OCI-LY3 (cell line): ENCODE results near the gene HSD17B11.
"Not testable (repeated sequence)": the region's sequence is repeated elsewhere in the genome, so short reads cannot be mapped to it uniquely, and the experiment has no call there.

Source experiments
- H2AFZ ChIP-seq: fragments of 200-600, 300-600 bp; shearing (Covaris generic); 2 replicates; pipeline ENCODE4 v1.6.0; 2014; ENCODE audit warnings: antibody characterized with exemption, low read depth, low read length
- H3K27ac ChIP-seq: fragments of 200-600, 300-600 bp; sonication (generic); 2 replicates; pipeline ENCODE4 v1.5.1; 2014; ENCODE audit warnings: mild to moderate bottlenecking, low read length, moderate library complexity, mixed read lengths
- H3K27me3 ChIP-seq: fragments of 200-600, 300-600 bp; sonication (generic); 2 replicates; pipeline ENCODE4 v1.6.1; 2014; ENCODE audit warnings: low read depth, low read length, mixed read lengths
- H3K36me3 ChIP-seq: fragments of 200-600, 300-600 bp; sonication (generic); replicated peaks from 2 replicates; pipeline ENCODE3; 2014; ENCODE audit warnings: low read depth, low read length, mixed read lengths
- H3K4me1 ChIP-seq: fragments of 300-600, 200-600 bp; sonication (generic); 2 replicates; pipeline ENCODE4 v1.6.1; 2014; ENCODE audit warnings: low read length, mixed read lengths
- H3K4me2 ChIP-seq: fragments of 200-600, 300-600 bp; sonication (generic); 2 replicates; pipeline ENCODE4 v1.6.1; 2014; ENCODE audit warnings: low read length, mixed read lengths
- H3K4me3 ChIP-seq: fragments of 300-600, 200-600 bp; sonication (generic); 2 replicates; pipeline ENCODE4 v1.5.1; 2014; ENCODE audit warnings: antibody characterized with exemption, mild to moderate bottlenecking, low read length, moderate library complexity
- H3K79me2 ChIP-seq: fragments of 300-600, 200-600 bp; shearing (Covaris generic); 2 replicates; pipeline ENCODE4 v1.6.1; 2014; ENCODE audit warnings: mild to moderate bottlenecking, low read length, mixed read lengths
- H3K9ac ChIP-seq: fragments of 300-600, 200-600 bp; shearing (Covaris generic); 2 replicates; pipeline ENCODE4 v1.6.0; 2014; ENCODE audit warnings: mild to moderate bottlenecking, low read length, moderate library complexity
- H3K9me3 ChIP-seq: fragments of 200-600, 300-600 bp; shearing (Covaris generic); 2 replicates; pipeline ENCODE4 v1.6.1; 2014; ENCODE audit warnings: low read length, mixed read lengths; ENCODE audit not compliant: insufficient read depth
- H4K20me1 ChIP-seq: fragments of 200-600, 300-600 bp; sonication (generic); 2 replicates; pipeline ENCODE4 v1.6.1; 2016; ENCODE audit warnings: low read length, mixed read lengths; ENCODE audit not compliant: insufficient read depth
- EZH2phosphoT487 ChIP-seq: fragments of 200-600 bp; shearing (Covaris generic); IDR thresholded peaks from 2 replicates; pipeline ENCODE4 v1.6.1; 2018; ENCODE audit warnings: antibody characterized with exemption, mixed run types, low read depth
- TF ChIP-seq, protein P1 (sequence below): fragments of 200-600, 300-600 bp; sonication (generic); IDR thresholded peaks from 2 replicates; pipeline ENCODE4 v1.5.1; 2014; ENCODE audit warnings: antibody characterized with exemption, low read length, low read depth

Gene HSD17B11

DNA sequence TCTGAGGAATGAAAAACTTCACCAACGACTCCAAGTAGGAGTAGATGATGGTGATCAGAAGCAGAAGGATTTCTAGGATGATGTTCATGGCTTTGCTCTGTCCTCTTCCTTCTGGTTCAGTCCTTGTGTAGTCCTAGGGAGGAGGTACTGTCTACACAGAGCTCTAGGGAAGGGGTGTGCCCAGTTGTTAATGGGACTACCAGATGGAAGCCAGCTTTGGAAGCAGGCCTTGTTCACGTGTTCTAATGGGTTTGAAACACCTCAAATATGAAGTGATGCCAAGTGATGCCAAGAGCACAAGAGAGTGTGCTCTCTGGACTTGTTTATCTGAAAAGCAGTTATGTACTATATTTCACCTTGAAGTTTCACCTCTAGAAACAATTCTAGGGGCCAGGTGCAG, 68.2 kb downstream of the HSD17B11 start, which contains the start of gene HSD17B13:
TSS of gene HSD17B13 (minus strand) at position 129 of the 400 bp plus-strand sequence. CDS start at position 88, 41 bp downstream.
- no peak within 1 kb of the TSS for H3K9ac ChIP-seq
- no peaks in the 10 kb centered on the region for H3K9me3 ChIP-seq
- no peak within 1 kb of the TSS for H3K4me3 ChIP-seq
- no peaks in the 10 kb centered on the region for H3K27me3 ChIP-seq
- no peaks in the 10 kb centered on the region for H3K79me2 ChIP-seq
- no peak within 1 kb of the TSS for H2AFZ ChIP-seq
- no peaks in the 10 kb centered on the region for H4K20me1 ChIP-seq
- no peak within 1 kb of the TSS for H3K27ac ChIP-seq
- TF ChIP-seq EZH2phosphoT487, result no peak
- TF ChIP-seq, protein P1, sequence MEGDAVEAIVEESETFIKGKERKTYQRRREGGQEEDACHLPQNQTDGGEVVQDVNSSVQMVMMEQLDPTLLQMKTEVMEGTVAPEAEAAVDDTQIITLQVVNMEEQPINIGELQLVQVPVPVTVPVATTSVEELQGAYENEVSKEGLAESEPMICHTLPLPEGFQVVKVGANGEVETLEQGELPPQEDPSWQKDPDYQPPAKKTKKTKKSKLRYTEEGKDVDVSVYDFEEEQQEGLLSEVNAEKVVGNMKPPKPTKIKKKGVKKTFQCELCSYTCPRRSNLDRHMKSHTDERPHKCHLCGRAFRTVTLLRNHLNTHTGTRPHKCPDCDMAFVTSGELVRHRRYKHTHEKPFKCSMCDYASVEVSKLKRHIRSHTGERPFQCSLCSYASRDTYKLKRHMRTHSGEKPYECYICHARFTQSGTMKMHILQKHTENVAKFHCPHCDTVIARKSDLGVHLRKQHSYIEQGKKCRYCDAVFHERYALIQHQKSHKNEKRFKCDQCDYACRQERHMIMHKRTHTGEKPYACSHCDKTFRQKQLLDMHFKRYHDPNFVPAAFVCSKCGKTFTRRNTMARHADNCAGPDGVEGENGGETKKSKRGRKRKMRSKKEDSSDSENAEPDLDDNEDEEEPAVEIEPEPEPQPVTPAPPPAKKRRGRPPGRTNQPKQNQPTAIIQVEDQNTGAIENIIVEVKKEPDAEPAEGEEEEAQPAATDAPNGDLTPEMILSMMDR, result no peak
- H3K4me2 ChIP-seq, result no peak within 1 kb of the TSS
- no peaks in the 10 kb centered on the region for H3K4me1 ChIP-seq
- H3K36me3 ChIP-seq, result no peaks in the 10 kb centered on the region

DNA sequence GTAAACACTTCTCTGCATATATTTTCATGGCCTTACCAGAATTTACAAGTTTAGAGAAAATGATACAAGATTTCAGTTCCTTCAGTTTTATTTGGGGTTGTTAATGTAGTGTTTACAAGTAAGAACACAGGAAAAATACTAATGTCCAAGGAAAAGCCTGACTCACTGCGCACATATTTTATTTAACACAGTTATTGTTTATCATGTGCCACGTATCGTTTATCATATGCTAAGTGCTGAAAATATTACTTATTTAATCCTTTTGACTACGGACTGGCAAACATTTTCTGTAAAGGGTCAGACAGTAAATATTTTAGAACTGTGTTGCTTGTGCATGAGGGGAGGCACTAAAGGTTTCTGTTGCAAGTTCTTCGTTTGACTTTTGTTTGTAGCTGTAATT, 69.1 kb downstream of the HSD17B11 start:
- Histone ChIP-seq H3K4me3 (no peak overlapping the region), H4K20me1 (no peaks in the 10 kb centered on the region), H3K4me2 (no peak overlapping the region), H3K9ac (no peak overlapping the region), H3K4me1 (no peaks in the 10 kb centered on the region), H3K27ac (no peak overlapping the region), H3K79me2 (no peaks in the 10 kb centered on the region), H3K9me3 (no peaks in the 10 kb centered on the region), H2AFZ (no peak overlapping the region), H3K27me3 (no peaks in the 10 kb centered on the region), H3K36me3 (no peaks in the 10 kb centered on the region)
- TF ChIP-seq, protein P1, result no peak
- TF ChIP-seq EZH2phosphoT487, result no peak

DNA sequence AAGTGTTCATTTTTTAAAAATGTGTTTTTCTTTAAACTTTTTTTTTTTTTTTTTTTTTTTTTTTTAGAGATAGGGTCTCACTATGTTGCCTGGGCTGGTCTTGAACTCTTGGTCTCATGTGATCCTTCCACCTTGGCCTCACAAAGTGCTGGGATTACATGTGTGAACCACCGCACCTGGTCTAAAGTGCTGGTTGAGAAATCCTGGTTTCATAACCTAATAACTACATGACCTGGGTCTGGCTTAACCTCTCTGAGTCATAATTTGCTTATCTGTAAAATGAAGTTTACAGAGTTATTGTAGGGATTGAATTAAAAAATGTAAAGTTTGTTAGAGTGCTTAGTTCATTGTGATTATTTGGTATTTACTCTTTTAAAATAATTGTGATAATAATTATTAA, 73.5 kb downstream of the HSD17B11 start:
- H3K79me2 ChIP-seq, result no peaks in the 10 kb centered on the region
- H3K27ac ChIP-seq, result no peak overlapping the region
- no peaks in the 10 kb centered on the region for H3K27me3 ChIP-seq
- no peak overlapping the region for H3K4me3 ChIP-seq
- no peaks in the 10 kb centered on the region for H3K4me1 ChIP-seq
- no peak overlapping the region for H3K9ac ChIP-seq
- TF ChIP-seq, protein P1, result no peak
- no peak for TF ChIP-seq EZH2phosphoT487
- H2AFZ ChIP-seq, result no peak overlapping the region
- no peak overlapping the region for H3K4me2 ChIP-seq
- no peaks in the 10 kb centered on the region for H3K9me3 ChIP-seq
- no peaks in the 10 kb centered on the region for H3K36me3 ChIP-seq
- H4K20me1 ChIP-seq, result no peaks in the 10 kb centered on the region

DNA sequence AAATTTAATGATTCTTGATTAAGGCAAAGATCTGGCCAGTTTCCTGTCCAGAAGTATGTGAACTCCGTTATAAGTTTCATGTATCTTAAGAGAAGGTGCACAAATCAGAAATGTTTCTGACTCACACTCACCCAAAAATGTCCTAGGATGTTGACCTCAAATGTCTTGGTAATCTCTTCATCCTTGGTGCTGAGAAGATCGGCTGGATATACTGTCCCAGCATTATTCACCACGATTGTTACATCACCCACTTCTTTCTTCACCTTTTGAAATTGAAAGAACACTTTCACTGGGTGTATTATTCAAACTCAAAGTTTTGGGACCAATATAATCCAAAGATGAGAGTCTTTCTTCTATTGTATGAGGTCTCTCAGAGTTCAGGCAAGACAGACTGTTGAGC, 74.0 kb downstream of the HSD17B11 start:
- no peaks in the 10 kb centered on the region for H3K36me3 ChIP-seq
- no peaks in the 10 kb centered on the region for H3K9me3 ChIP-seq
- H4K20me1 ChIP-seq, result no peaks in the 10 kb centered on the region
- no peak overlapping the region for H3K27ac ChIP-seq
- H3K4me1 ChIP-seq, result no peaks in the 10 kb centered on the region
- H3K27me3 ChIP-seq, result no peaks in the 10 kb centered on the region
- H3K9ac ChIP-seq, result no peak overlapping the region
- no peak overlapping the region for H3K4me2 ChIP-seq
- H2AFZ ChIP-seq, result no peak overlapping the region
- H3K79me2 ChIP-seq, result no peaks in the 10 kb centered on the region
- H3K4me3 ChIP-seq, result no peak overlapping the region
- TF ChIP-seq, protein P1, result no peak
- no peak for TF ChIP-seq EZH2phosphoT487

DNA sequence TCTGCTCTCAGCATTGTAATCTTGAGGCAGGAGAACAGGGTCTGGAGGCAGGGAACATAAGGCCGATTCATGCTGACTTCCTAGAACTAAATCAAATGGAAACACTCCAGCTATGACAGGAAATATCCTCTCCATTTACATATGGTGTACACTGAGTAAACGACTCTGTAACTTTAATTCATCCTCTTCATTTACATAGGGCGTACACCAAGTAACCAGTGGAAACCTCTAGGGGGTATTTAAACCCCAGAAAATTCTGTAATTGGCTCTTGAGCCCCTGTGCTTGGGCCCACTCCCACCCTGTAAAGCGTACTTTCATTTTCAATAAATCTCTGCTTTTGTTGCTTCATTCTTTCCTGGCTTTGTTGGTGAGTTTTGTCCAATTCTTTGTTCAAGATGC, 76.0 kb downstream of the HSD17B11 start:
- not testable (repeated sequence) for H3K4me3 ChIP-seq, H3K4me2 ChIP-seq, H3K27ac ChIP-seq, H3K9me3 ChIP-seq, H3K27me3 ChIP-seq, H3K36me3 ChIP-seq, H4K20me1 ChIP-seq, H3K79me2 ChIP-seq, H3K4me1 ChIP-seq, H3K9ac ChIP-seq, H2AFZ ChIP-seq
